Stromal cell of bone marrow (primary cell): ENCODE measurements around the gene WDFY2.
A peak's percentile ranks its signal among the peaks of the same experiment; 100 is the strongest.
"Not testable (repeated sequence)": the region's sequence is repeated elsewhere in the genome, so short reads cannot be mapped to it uniquely, and the experiment has no call there.

Source experiments
- DNase-seq: peaks from one replicate; pipeline ENCODE4 v3.0.0-alpha.2; 2012; ENCODE audit warnings: low read depth

Gene WDFY2

DNA sequence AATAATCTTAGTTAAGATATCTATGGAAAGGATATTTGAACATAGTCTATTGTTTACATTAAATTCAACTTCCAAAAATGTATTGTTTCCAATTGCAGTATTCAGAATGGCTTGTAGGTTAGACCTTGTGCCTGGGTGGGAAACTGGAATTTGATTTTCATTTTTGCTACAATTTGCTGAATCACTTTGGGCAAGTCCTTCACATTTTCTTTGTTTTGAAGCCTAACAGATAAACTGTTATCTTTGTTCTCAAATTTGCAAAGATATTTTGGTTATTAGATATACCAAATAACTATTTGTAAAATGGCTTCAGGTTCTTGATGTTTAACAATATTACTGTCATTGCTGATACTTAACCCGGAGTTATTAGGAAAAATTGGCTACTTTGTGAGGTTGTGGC, 82.6 kb downstream of the WDFY2 start:
- DNase-seq, result no peak

DNA sequence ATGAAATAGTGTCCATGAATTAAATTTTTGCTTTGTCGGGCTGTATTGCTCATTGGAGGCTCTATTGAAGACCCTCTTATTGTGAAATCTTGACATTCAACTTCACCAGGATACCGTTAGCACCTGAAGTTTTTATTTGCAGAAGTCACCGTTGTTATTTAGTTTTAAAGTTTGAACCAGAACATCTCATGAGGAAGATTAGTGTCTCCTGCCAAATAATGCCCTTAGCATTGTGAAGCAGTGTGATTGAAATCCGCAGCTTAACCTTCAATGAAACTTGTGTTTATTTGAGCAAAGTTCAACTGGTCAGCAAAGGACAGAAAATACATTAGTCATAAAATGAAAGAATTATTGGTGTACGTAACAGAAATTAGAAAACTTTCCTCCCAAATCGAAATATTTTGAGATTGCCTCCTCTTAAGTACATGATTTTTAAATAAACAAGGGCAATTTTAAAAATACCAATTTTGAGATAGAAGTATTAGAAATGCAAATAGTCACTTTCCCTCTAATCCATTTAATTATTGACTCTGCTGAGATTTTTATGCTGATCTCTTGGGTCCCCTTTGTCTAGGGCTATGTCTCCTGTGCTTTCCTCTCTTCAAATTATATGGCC, 84.4 kb downstream of the WDFY2 start:
- DNase-seq, result no peak

DNA sequence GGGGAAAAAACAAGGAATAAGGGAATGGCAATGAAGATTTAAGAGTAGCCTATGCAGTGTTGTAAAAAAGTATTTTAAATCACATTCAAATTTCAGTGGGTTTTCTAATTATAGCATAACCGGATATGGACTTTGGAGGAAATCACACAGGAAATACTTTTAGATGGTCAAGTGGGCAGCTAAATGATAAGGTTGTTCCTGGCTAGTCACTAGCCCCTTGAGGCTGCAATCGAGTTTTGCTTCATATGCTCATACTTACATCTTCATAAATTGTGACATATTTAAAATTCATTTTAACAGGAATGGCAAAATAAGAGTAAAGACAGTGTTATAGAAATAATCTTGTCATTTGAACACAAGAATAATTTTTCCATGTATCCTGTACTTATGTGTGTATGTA, 88.9 kb downstream of the WDFY2 start:
- DNase-seq, result no peak

DNA sequence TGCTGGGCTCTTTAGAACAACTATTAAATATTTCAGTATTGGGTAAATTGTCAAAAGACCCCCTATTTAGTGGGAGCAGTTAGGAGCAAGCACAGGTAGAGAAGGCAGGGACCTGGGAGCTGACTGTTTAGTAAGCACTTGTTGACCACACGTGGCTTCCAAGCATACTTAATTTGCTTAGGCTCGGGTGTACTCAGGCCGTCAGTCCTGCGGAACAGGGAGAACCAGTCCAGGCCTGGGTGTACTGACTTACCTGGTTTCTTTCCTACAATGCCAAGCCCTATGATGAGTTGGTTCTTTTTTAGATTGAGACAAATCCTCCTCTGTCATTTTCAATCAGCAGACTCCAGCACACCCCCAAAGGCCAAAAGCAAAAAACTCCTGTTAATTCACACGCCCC, 90.0 kb downstream of the WDFY2 start:
- no peak for DNase-seq

DNA sequence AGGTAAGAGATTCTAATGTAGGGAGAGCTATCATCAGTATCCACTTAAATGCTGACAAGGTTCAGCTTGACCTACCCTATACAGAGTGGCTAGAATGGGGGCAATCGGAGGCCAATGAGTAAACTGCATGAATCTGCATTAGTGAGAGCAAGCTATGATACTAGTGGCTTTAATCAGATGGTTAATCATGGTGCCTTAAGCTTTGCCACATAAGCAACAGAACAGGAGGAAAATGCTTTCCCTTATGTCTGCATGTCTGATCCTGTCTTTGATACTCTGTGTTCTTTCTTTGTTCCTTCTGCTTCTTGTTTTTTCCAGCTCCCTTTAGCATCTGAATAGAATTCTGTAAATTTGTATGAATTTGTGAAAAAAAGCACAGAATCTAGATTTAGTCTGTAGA, 91.1 kb downstream of the WDFY2 start:
- DNase-seq, result no peak

DNA sequence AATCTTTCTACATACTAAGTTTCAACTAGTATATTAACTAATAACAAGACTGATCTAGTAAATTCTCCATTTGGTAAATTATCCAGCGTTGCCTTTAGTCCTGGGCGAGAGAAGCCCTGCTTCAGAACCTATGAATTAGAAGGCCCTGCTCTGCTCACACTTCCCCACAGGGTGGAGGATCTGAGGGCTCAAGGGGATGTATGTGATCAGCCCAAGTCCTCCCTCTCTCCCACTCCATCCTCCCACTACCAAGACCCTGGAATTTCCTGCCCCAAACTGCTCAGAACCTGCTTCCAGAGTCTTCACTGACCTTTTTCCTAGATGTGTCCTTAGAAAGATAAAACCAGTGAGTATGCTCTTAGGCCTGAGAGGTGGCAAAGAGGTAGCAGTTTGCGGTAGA, 91.6 kb downstream of the WDFY2 start:
- no peak for DNase-seq

DNA sequence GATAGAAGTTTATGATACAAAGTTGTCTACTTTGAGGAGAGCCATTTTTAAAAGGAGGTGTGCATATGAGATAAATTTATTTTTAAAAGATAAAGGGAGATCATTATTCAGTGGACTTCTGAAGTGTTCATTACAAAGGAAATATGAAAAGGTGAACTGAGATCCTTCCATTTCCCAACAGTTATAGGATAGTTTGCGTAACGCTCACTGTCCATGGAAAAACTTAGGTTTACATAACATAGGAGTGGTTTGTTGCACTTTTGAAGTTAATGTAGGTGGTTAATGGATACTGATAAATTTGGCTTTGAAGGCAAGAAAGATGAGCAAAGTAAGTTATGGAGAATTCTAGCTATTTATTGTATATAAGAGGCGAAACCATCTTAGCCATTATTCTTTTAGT, 92.5 kb downstream of the WDFY2 start:
- no peak for DNase-seq

DNA sequence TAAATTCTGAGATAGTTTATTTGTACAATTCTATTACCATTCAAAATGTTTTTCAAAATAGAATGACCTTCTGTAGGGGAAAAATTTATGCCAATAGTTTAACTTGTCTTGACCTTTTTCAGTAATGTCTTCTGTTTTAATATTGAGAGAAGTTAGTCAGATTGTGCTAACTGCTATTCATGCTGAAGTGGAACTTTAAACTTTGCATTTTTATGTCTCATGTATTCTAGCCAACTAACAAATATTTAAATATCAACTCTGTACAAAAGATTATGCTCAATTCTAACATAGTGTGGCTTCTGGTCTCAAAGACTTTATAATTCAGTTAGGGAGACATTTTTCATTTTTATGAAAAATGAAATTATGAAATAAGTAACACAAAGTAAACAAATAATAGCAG, 94.2 kb downstream of the WDFY2 start:
- no peak for DNase-seq

DNA sequence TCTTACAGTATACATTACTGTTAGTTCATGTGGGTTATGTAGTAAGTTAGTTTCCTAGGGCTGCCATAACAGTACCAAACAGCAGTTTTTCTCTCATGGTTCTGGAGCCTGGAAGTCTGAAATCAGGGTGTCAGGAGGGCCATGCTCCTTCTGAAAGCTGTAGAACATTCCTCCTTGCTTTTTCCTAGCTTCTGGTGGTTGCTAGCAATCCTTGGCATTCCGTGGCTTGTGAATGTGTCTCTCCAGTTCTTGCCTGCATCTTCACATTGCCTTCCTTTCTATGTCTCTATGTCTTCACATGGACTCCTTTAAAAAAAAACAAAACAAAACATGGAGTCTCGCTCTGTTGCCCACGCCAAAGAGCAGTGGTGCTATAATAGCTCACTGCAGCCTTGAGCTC, 95.4 kb downstream of the WDFY2 start:
- DNase-seq, result no peak

DNA sequence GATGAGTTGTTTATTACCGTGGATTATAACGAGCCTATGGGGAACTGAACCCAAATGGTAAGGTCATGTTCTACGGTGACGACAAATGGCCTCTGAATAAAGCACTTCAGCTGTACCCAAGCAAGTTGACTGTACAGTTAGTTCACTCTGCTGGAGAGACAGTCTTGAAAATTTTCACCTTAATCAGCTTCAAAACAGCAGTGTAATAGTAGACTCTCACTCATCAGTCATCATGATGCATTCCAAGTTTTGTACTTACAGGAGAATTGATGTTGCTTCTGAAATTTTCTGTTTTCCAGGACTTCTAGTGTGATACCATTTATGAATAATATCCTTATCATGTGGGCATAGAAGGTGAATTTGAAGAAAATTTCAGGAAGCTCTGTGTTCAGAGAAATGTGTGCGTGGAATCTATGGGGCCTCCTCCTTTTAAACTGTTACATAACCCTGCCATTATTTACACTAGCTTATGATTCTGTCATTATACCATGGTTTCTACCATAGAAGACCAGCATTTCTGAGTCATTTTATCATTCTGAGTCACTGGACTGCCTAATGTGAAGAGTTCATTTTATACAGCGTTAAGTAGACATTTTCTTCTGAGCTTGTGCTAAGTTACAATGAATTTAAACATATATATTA, 96.9 kb downstream of the WDFY2 start:
- DNase-seq, result peak; percentile 76

DNA sequence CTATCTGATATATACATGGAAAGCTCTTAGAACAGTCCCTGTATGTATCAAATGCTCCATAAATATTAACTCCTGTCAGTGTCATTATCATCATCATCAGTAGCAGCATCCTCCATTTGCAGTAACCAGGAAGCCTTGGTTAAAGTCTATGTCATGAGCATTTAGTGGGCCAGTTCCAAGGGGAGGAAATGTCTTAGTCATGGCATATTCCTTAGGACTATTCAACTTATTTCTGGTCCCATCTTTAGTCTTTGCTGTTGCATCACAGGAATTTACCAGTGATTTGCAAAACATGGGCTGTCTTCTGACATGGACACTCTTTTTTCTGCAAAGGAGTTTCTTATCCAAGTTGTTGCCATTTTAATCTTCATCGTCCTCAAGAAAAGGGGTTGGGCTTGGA, 98.4 kb downstream of the WDFY2 start:
- no peak for DNase-seq

DNA sequence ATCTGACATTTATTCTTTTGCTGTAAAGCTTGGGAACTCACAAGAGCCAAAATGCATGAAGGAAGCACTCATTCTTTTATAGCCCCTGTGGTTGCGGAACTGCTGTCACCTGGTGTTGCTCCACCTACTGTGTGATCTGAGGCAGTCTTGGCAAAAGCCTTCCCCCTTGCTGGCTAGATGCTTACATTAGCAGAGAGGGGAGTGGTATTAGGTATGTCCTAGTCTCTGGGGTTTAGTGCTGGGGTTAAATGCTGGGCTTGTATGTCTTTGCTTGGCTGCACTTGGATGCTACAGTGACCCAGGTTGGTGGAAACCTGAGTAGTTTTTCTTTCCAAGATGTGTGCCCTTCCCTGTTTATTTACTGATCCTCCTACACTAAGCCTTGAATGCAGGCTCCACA, 99.3 kb downstream of the WDFY2 start:
- DNase-seq, result no peak

DNA sequence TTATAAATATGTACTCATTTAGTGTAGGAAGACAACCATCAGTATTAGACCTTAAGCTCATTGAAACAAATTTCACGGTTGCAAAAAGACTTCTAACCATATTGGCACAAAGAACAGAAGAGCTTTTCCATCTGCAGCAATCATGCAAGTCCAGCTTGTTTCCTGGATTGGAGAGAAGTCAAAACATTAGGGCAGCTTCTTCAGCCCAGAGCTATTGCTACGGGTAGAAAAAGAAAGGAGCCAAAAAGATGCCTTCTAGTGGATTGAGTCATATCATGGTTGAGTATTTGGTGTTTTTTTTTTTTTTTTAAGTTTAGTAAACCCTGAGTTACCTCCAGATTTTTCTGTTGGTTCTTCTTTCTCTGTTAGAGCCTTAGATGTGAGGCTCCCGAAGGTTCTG, 99.8 kb downstream of the WDFY2 start:
- peak; percentile 69 for DNase-seq

DNA sequence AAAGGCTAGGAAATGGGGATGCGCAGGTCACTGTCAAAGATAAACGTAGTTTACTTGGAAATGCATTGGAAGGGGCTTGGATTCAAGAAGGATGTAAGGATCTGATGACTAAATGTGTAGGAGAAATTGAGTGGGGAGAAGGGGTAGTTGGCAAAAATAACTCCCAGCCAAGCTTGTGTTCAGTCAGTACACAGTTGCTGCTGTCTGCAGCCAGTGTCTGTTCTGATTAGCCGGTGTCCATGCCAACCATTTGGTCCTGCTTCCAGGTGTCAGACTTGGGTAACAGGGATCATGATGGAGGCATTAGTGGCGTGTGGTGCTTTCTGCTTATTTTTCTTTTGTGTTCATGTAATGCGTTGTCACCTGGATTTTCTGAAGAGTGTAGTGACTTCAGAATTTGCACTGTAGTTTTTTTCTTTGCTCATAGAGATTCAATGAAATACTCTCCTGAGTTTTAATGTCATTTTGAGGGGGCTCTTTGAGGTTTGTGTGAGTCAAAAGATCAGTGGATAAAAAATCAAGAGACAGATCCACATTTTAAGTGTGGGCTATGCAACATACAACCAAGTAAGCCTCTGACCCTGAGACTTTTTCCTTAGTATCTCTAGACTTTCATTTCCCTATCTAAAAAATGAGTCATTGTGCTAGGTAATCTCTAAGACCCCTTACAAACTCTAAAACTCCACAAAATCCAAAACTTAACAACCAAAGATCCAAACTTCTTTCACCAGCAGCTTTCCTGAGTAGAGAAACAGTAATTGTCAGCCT, 103.9 kb downstream of the WDFY2 start:
- DNase-seq, result no peak

DNA sequence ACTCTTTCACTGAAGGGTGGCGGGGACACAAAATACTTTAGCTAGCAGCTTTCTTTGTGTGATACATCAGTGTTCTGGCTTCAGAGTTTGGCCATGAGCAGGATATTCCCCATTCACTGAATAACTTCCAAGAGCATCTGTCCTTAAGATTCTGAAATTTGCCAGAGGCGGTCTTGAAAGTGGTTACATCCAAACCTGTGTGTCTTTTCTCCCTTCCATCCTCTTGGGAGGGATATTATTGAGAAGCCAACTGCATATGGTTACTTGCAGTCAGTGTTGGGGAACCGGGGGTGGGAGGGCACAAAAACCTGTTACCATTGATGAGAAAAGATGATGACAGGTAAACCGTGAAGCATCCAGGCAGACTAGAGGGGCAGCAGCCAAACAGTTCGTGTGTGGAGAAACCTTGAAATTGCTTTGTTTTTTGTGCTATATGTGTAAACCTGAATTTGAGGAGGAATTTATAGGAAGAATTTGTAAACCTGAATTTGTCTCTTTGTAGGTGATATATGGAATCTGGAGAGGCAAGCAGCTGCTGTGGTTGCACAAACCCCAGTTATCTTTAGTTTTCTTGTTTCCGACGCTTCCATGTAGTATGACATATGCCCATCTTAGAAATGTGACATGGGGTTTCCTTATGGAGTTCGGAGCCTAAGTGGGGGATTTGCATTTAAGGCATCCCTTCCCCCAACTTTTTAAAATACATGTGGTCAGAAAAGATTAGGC, 104.8 kb downstream of the WDFY2 start:
- DNase-seq, result no peak

DNA sequence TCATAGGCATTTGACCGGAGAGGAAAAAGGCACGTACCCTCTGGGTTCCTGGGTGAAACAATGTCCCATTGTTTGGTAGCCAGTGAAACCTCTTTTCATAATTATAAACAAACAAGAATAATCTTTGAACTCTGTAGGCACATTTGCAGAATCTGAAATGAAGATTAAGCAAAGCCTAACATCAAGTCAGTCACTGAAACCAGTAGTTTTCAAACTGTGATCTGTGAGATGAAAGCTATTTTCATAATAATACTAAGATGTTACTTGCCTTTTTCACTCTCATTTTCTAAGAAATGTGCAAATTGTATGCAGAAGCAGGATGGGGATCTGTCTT, 105.4 kb downstream of the WDFY2 start:
- no peak for DNase-seq

DNA sequence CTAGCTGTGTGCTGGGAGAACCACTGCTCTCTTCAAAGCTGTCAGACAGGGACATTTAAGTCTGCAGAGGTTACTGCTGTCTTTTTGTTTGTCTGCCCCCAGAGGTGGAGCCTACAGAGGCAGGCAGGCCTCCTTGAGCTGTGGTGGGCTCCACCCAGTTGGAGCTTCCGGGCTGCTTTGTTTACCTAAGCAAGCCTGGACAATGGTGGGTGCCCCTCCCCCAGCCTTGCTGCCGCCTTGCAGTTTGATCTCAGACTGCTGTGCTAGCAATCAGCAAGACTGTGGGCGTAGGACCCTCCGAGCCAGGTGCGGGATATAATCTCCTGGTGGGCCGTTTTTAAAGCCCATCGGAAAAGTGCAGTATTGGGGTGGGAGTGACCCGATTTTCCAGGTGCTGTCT, 111.4 kb downstream of the WDFY2 start:
- DNase-seq, result not testable (repeated sequence)

DNA sequence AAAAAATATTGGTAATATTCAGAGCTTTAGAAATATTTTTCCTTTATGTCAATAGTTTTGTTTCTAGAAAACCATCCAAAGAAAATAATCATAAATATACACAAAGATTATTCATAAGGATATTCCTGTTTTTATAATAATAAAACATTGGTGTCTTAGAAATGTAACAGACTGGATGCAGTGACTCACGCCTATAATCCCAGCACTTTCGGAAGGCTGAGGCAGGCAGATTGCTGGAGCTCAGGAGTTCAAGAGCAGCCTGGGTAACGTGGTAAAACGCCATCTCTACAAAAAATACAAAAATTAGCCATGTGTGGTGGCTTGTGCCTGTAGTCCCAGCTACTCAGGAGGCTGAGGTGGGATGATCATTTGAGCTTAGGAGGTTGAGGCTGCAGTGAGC, 112.9 kb downstream of the WDFY2 start:
- DNase-seq, result peak; percentile 28

DNA sequence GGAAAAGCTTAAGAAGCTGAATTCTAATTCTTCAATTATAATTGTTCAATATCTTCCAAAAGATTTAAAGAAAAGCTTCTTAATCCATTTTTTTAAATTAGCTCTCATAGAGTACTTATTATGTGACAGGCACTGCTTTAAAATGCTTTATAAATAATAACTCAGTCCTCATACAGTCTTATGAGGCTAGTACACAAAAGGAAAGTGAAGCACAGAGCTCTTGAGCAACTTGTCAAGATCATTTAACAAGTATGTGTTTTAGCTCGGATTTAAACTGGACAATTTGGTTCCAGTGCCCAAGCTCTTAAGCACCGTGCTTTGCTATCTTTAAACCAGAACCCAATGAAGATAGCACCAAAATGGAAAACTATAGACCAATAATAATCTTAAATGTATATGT, 113.6 kb downstream of the WDFY2 start:
- no peak for DNase-seq

DNA sequence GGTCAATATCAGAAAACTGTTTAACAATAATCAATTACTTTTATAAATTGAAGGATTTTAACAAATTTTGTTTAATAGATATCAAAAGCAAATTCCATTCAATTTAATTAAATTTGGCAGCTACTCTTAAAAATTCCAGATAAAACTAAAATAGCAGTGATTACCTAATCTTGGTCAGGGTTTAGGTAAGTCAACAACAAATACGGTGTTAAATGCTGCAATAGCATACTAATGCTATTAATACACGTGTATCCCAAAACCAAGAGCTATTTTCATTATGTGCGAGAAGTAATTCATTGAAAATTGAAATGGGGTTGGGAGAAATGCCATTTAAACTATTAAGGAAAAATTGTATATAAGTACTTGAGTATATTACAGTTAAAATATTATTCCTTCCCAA, 114.1 kb downstream of the WDFY2 start:
- no peak for DNase-seq

DNA sequence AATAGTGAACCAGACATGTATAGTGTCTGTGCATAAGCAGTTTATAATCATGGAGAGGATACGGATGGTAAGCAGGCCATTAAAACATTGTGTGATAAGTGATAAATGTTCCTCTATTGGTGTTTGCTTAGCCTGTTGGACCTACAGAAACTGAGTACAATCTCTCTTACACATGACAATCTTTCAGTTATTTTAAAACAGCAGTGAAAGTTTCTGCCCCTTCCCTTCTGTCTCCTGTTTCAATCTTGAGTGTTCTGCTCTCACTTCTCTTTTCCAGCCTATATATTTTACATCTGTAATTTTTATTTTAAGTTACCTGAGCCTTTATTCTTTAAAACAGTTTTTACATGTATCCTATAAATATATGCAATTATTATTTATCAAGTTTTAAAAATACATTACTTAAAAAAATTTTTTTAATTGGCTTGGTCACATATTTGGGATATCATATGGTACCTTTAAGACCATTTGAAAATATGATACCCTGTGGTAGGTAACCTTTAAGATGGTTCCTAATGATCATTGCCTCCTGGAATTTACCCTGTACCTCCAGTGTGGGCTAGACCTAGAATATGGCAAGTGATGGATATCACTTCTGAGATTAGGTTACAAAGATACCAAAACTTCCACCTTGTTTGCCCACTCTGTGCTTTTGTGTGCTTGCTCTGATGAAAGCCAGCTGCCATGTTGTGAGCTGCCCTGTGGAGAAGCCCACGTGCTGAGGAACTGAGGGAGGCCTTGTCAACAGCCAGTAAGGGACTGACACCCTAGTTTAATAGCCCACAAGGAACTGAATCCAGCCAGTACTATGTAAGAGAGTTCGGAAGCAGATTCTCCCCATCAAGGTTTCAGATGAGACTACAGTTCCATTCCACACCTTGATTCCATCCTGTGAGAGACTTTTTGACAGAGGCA, 120.4 kb downstream of the WDFY2 start:
- DNase-seq, result no peak

DNA sequence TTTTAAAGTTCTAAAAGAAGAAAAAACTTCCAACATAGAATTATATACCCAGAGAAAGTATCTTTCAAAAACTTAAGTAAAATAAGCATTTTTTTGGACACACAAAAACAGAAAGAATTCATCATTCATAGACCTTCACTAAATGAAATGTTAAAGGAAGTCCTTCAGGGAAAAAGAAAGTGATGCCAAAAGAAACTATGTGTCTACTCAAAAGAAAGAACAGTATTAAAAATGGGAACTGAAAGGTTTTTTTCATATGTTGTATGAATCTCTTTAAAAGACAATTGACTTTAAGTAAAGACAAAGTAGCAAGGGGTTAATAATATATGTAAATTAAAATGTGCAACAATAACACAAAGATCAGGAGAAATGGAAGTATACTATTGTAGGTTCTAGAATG, 123.2 kb downstream of the WDFY2 start:
- DNase-seq, result no peak
